ENCODE results near the gene PPIE.

The PPIE gene

DNA sequence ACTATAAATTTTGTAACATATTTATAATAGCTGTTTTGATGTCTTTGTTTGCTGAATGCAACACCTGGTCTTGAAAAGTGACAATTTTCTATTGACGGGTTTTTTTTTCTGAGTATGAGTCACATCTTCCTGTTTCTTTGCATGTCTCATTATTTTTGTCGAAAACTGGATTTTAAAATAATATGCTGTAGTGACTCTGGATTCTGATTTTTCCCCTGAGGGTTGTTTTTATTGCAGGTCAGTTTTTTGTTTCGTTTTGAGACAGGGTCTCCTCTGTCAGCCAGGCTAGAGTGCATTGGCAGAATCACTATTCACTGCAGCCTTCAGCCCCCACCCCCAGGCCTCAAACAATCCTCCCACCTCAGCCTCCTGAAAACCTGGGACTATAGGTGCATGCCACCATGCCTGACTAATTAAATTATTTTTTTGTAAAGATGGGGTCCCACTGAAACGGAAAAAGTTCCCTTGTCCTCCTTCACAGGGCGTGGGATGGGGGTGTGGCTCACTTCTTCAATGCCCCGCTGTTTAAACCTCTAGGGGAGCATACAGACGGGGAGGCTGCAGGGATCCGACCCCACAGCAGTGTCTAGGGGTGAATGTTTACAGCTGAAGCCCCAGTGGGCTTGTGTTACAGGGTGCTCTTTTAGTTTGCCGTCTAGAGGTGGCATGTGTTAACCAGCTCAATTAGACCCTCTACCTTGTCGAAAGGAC is 11.3 kb upstream of the PPIE start:
- no peak for TF ChIP-seq CREB1 (IDR thresholded peaks at IDR 0.05; ENCODE audit: low read depth)
- TF ChIP-seq, protein P1, sequence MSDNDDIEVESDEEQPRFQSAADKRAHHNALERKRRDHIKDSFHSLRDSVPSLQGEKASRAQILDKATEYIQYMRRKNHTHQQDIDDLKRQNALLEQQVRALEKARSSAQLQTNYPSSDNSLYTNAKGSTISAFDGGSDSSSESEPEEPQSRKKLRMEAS (IDR thresholded peaks at IDR 0.05) = no peak
- TF ChIP-seq, protein P2, sequence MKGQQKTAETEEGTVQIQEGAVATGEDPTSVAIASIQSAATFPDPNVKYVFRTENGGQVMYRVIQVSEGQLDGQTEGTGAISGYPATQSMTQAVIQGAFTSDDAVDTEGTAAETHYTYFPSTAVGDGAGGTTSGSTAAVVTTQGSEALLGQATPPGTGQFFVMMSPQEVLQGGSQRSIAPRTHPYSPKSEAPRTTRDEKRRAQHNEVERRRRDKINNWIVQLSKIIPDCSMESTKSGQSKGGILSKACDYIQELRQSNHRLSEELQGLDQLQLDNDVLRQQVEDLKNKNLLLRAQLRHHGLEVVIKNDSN (IDR thresholded peaks at IDR 0.05) = no peak

DNA sequence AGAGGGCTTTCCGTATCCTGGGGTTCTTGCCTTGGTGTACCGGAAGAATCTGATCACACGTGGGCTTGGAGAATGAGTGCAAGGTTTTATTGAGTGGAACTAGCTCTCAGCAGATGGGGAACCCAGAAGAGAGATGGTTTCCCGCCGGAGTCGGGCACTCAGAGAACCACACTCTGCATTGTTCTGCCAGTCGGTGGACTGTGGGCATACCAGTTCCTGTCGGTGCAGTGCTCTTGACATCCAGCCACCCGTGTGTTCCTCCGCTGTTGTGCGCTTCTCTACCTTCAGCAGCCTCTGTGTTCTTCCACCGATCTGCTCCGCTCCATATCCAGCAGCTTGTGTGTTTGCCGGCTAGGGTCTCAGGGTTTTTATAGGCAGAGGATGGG is 10.8 kb upstream of the PPIE start:
- no peak for TF ChIP-seq TEAD4 (IDR thresholded peaks at IDR 0.05)
- no peak for TF ChIP-seq CREB1 (IDR thresholded peaks at IDR 0.05; ENCODE audit: low read depth)
- TF ChIP-seq, protein P1 (IDR thresholded peaks at IDR 0.05) = no peak
- TF ChIP-seq YY1 (IDR thresholded peaks at IDR 0.05; ENCODE audit: low read depth) = no peak

DNA sequence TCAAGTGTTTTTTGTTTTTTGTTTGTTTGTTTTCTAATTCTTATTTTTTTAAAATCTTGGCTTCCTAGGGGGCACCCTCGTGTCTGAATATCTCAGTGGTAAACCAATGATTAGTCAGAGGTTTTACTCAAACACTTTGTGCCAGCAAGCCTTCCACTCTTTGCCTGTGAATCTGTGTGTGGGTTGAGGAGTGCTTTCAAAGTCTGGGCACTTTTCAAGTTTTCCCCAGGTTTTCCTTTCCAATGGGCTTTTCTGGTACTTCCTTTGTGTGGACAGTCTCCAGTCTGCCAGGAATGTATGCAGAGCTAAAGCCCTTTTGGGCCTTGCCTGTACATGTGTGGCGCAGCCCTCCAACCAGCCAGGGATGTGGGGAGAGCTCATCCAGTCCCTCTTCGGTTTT is 9.7 kb upstream of the PPIE start:
- no peak for TF ChIP-seq CEBPB (IDR thresholded peaks at IDR 0.05)
- TF ChIP-seq RAD21 (IDR thresholded peaks at IDR 0.05; ENCODE audit: low read depth) = no peak
- TF ChIP-seq TCF12 (IDR thresholded peaks at IDR 0.05; ENCODE audit: low read depth) = no peak
- TF ChIP-seq CREB1 (IDR thresholded peaks at IDR 0.05; ENCODE audit: low read depth) = no peak
- TF ChIP-seq TEAD4 (IDR thresholded peaks at IDR 0.05) = no peak
- TF ChIP-seq TAF1 (IDR thresholded peaks at IDR 0.05; ENCODE audit: low read depth) = no peak
- TF ChIP-seq, protein P1 (IDR thresholded peaks at IDR 0.05) = no peak
- no peak for TF ChIP-seq ZBTB7A (IDR thresholded peaks at IDR 0.05; ENCODE audit: low read depth)
- TF ChIP-seq FOXM1 (IDR thresholded peaks at IDR 0.05; ENCODE audit: borderline replicate concordance, low read depth) = no peak
- TF ChIP-seq EGR1 (IDR thresholded peaks at IDR 0.05) = no peak
- TF ChIP-seq YY1 (IDR thresholded peaks at IDR 0.05; ENCODE audit: low read depth) = no peak
- TF ChIP-seq, protein P3, sequence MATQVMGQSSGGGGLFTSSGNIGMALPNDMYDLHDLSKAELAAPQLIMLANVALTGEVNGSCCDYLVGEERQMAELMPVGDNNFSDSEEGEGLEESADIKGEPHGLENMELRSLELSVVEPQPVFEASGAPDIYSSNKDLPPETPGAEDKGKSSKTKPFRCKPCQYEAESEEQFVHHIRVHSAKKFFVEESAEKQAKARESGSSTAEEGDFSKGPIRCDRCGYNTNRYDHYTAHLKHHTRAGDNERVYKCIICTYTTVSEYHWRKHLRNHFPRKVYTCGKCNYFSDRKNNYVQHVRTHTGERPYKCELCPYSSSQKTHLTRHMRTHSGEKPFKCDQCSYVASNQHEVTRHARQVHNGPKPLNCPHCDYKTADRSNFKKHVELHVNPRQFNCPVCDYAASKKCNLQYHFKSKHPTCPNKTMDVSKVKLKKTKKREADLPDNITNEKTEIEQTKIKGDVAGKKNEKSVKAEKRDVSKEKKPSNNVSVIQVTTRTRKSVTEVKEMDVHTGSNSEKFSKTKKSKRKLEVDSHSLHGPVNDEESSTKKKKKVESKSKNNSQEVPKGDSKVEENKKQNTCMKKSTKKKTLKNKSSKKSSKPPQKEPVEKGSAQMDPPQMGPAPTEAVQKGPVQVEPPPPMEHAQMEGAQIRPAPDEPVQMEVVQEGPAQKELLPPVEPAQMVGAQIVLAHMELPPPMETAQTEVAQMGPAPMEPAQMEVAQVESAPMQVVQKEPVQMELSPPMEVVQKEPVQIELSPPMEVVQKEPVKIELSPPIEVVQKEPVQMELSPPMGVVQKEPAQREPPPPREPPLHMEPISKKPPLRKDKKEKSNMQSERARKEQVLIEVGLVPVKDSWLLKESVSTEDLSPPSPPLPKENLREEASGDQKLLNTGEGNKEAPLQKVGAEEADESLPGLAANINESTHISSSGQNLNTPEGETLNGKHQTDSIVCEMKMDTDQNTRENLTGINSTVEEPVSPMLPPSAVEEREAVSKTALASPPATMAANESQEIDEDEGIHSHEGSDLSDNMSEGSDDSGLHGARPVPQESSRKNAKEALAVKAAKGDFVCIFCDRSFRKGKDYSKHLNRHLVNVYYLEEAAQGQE (IDR thresholded peaks at IDR 0.05; ENCODE audit: low read depth) = no peak
- TF ChIP-seq, protein P2 (IDR thresholded peaks at IDR 0.05) = no peak
- no peak for TF ChIP-seq NFIC (IDR thresholded peaks at IDR 0.05)
- no peak for TF ChIP-seq EP300 (IDR thresholded peaks at IDR 0.05; ENCODE audit: borderline replicate concordance)

DNA sequence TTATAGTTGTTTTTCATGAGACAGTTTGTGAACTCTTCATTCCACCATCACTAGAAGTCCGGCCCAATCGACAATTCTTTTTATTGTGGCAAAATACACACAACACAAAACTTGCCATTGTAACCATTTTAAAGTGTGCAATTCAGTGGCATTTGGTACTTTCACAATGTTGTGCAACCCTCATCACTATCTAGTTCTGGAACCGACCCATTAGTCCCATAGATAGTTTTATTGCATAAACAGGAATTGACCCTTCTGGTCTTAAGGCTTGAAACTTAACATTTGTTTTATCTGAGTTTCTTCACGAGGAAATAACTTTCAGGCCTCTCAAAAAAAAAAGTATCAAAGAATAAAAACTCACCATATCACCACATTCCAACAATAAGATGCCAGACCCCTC is 8.8 kb upstream of the PPIE start:
- TF ChIP-seq CREB1 (IDR thresholded peaks at IDR 0.05; ENCODE audit: low read depth) (no peak), YY1 (IDR thresholded peaks at IDR 0.05; ENCODE audit: low read depth) (no peak), ZBTB7A (IDR thresholded peaks at IDR 0.05; ENCODE audit: low read depth) (no peak), EP300 (IDR thresholded peaks at IDR 0.05; ENCODE audit: borderline replicate concordance) (no peak), RAD21 (IDR thresholded peaks at IDR 0.05; ENCODE audit: low read depth) (no peak), NFIC (IDR thresholded peaks at IDR 0.05) (no peak), CEBPB (IDR thresholded peaks at IDR 0.05) (no peak)
- TF ChIP-seq, protein P3 (IDR thresholded peaks at IDR 0.05; ENCODE audit: low read depth) = no peak
- TF ChIP-seq, protein P1 (IDR thresholded peaks at IDR 0.05) = no peak

DNA sequence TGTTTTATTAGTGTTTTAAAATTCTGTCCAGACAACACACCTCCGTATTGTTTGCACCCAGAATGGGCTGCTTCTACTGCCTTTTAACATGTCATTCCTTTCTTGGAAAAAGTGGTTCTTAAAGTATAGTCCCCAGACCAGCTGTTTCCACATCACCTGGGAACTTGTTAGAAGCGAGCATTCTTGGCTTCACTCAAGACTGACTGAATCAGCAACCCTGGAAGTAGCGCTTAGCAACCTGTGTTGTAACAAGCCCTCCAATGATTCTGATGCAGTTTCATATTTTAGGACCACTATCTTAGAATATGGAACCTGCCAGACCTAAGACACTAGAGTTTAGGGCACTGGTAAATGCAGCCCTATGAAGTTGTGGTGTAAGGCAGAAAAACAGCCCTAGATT is 6.0 kb upstream of the PPIE start:
- no peak for TF ChIP-seq TCF12 (IDR thresholded peaks at IDR 0.05; ENCODE audit: low read depth)
- no peak for TF ChIP-seq EP300 (IDR thresholded peaks at IDR 0.05; ENCODE audit: borderline replicate concordance)
- TF ChIP-seq TAF1 (IDR thresholded peaks at IDR 0.05; ENCODE audit: low read depth) = no peak
- TF ChIP-seq RAD21 (IDR thresholded peaks at IDR 0.05; ENCODE audit: low read depth) = no peak
- no peak for TF ChIP-seq TEAD4 (IDR thresholded peaks at IDR 0.05)
- TF ChIP-seq CEBPB (IDR thresholded peaks at IDR 0.05) = no peak
- TF ChIP-seq, protein P1 (IDR thresholded peaks at IDR 0.05) = no peak

DNA sequence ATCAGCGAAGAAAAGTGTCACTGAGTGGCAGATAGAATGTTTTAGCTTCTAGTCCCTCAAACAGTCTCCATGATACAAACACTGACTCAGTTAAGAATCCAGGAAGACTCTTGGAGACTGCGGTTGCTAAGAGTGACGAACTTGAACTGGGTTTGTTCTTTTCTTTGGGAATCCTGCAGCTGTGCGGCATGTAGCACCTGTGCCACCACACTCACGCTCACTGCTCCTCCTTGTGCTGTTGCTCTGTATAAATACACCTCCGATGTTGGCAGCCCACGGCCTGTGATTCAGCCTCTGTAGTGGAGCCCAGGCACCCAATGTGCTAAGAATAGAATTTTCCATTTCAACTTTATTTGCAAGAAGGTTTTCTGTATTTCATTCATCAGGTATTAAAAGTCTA is 5.5 kb upstream of the PPIE start:
- TF ChIP-seq CREB1 (IDR thresholded peaks at IDR 0.05; ENCODE audit: low read depth) (no peak), ZBTB7A (IDR thresholded peaks at IDR 0.05; ENCODE audit: low read depth) (no peak), YY1 (IDR thresholded peaks at IDR 0.05; ENCODE audit: low read depth) (no peak), NFIC (IDR thresholded peaks at IDR 0.05) (no peak), RAD21 (IDR thresholded peaks at IDR 0.05; ENCODE audit: low read depth) (no peak), EP300 (IDR thresholded peaks at IDR 0.05; ENCODE audit: borderline replicate concordance) (no peak), TCF12 (IDR thresholded peaks at IDR 0.05; ENCODE audit: low read depth) (no peak), TEAD4 (IDR thresholded peaks at IDR 0.05) (no peak), CEBPB (IDR thresholded peaks at IDR 0.05) (no peak)
- TF ChIP-seq, protein P2 (IDR thresholded peaks at IDR 0.05) = no peak
- TF ChIP-seq, protein P3 (IDR thresholded peaks at IDR 0.05; ENCODE audit: low read depth) = no peak

All from Ishikawa (cell line).